MCF 10A (cell line): ENCODE results near the gene ZBBX. TPM values are rescaled to one million over a fixed set of nuclear protein-coding genes. Genes with fewer than 3 reads are reported as not detected.

Source experiments
- BruUV-seq: library from RNA; stranded (reverse); fragments of 400-500 nt; replicated peaks from 2 replicates; lab custom pipeline; 2021; lab: Mats Ljungman, UMichigan
- CTCF ChIA-PET: fragments of 300-600 bp; sonication (Branson Sonifier 250); formaldehyde crosslinking; extraction: SDS; loops from one replicate; lab custom pipeline; 2021; ENCODE audit warnings: antibody characterized with exemption, inconsistent platforms; lab: Yijun Ruan, JAX
- POLR2A ChIA-PET: fragments of 300-600, 350-650 bp; sonication (Branson Sonifier 250); formaldehyde crosslinking; extraction: SDS; loops from one replicate; lab custom pipeline; 2020; ENCODE audit warnings: antibody characterized with exemption, inconsistent platforms; lab: Yijun Ruan, JAX
- DNase-seq: peaks from one replicate; pipeline ENCODE4 v3.0.0-alpha.2; 2018; ENCODE audit not compliant: unreplicated experiment
- H3K27ac Mint-ChIP-seq: one replicate; pipeline ENCODE4 v1.8.0; 2022; ENCODE audit warnings: mild to moderate bottlenecking, low read depth, mixed read lengths; ENCODE audit not compliant: unreplicated experiment
- H3K27me3 Mint-ChIP-seq: one replicate; pipeline ENCODE4 v1.8.0; 2022; ENCODE audit warnings: mixed read lengths; ENCODE audit not compliant: insufficient read depth, unreplicated experiment
- H3K36me3 Mint-ChIP-seq: one replicate; pipeline ENCODE4 v1.8.0; 2022; ENCODE audit warnings: mild to moderate bottlenecking, moderate library complexity, mixed read lengths; ENCODE audit not compliant: insufficient read depth, unreplicated experiment
- H3K4me1 Mint-ChIP-seq: one replicate; pipeline ENCODE4 v1.8.0; 2022; ENCODE audit warnings: mixed read lengths; ENCODE audit not compliant: insufficient read depth, unreplicated experiment
- H3K4me3 Mint-ChIP-seq: one replicate; pipeline ENCODE4 v1.8.0; 2022; ENCODE audit warnings: mild to moderate bottlenecking, moderate library complexity, mixed read lengths; ENCODE audit not compliant: unreplicated experiment
- H3K9me3 Mint-ChIP-seq: one replicate; pipeline ENCODE4 v1.8.0; 2022; ENCODE audit warnings: mixed read lengths; ENCODE audit not compliant: unreplicated experiment
- CTCF ChIP-seq: fragments of 200-600 bp; IDR thresholded peaks from one replicate; pipeline ENCODE4 v1.8.0; 2022; ENCODE audit warnings: antibody characterized with exemption, mild to moderate bottlenecking; ENCODE audit not compliant: unreplicated experiment
- intact Hi-C: fragments of 100-400 bp; cut with micrococcal nuclease; formaldehyde crosslinking; loops from 2 replicates; pipeline ENCODE4 v1.14.1; 2022
- total RNA-seq: library from RNA; stranded (reverse); gene quantifications from 2 replicates; pipeline ENCODE4 v1.2.3, GENCODE V29; 2022

The ZBBX gene
- total RNA-seq, 1 experiment from 2014 or later: not detected

DNA sequence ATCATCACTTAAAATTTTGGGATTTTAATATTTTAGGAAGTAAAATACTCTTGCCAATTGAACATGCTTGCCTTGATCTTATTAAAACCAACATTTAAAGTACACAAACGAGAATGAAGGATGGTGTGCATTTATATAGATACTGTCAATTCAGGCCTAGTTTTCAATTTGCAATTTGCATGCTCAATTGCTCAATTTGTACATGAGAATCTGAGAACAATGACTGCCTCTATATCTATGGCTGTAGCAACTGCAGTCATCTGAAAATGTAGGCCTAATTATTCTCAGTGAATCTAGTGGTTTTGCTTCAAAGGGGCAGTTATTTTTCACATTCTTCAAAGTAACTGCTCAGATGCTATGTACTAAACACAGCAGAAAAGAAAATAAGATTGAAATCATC, 18.8 kb downstream of the ZBBX start:
- POLR2A ChIA-PET: no interaction called here
- no peak overlapping the region for H3K4me3 Mint-ChIP-seq
- H3K4me1 Mint-ChIP-seq: no peaks in the 10 kb centered on the region
- no peak for TF ChIP-seq CTCF
- CTCF ChIA-PET: no interaction called here
- H3K36me3 Mint-ChIP-seq: no peaks in the 10 kb centered on the region
- DNase-seq: no peak
- intact Hi-C loops: no loop called here
- H3K9me3 Mint-ChIP-seq: peaks cover 13% of the 10 kb centered on the region
- no peaks in the 10 kb centered on the region for H3K27me3 Mint-ChIP-seq
- BruUV-seq: no TSS peak
- no peak overlapping the region for H3K27ac Mint-ChIP-seq

- ChIA-PET POLR2A (no interaction called here), CTCF (interaction anchor here (0.7 kb wide), 2 partner anchors 23 to 588 kb away, joined by 3 read pairs; no protein-coding TSS in a partner anchor)
- intact Hi-C loops: loop anchor here (10.0 kb wide), 1 partner anchor 321 kb away; no protein-coding TSS in a partner anchor
- Mint-ChIP-seq H3K4me1 (no peaks in the 10 kb centered on the region), H3K9me3 (peaks cover 13% of the 10 kb centered on the region), H3K27me3 (no peaks in the 10 kb centered on the region), H3K4me3 (no peak overlapping the region), H3K36me3 (no peaks in the 10 kb centered on the region), H3K27ac (no peak overlapping the region)
- no peak for TF ChIP-seq CTCF
- no peak for DNase-seq
- no TSS peak for BruUV-seq
Measured at GRCh38 chr3:167355446-167355845, 24.7 kb downstream of the ZBBX start.

DNA sequence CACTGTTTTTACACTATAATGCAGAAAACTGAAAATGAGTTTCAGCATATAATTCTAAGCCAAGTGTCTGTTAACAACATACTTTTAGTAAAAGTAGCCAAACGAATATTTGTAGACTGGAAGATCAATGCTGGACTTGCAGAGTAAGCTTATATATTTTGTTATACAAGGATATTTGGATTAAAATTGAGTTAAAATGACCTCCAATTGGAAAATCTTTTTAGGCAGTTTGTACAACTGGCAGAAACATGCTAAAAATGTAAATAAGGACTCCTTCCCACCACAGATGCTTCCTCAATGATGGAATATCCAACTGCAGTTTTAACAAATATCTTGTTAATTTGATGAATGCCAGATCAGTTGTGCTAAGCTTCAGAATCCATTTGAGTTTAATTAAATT, 25.3 kb downstream of the ZBBX start:
- Mint-ChIP-seq H3K27me3 (no peaks in the 10 kb centered on the region), H3K36me3 (no peaks in the 10 kb centered on the region), H3K27ac (no peak overlapping the region), H3K9me3 (peaks cover 13% of the 10 kb centered on the region), H3K4me3 (no peak overlapping the region), H3K4me1 (no peaks in the 10 kb centered on the region)
- POLR2A ChIA-PET: interaction anchor here (0.6 to 0.7 kb wide), 2 partner anchors 20 to 1307 kb away, joined by 3 read pairs; no protein-coding TSS in a partner anchor
- DNase-seq: no peak
- no peak for TF ChIP-seq CTCF
- BruUV-seq: no TSS peak
- CTCF ChIA-PET: interaction anchor here (1.1 kb wide), 1 partner anchor 20 kb away, joined by 4 read pairs; no protein-coding TSS in a partner anchor
- intact Hi-C loops: loop anchor here (10.0 kb wide), 1 partner anchor 320 kb away; no protein-coding TSS in a partner anchor

DNA sequence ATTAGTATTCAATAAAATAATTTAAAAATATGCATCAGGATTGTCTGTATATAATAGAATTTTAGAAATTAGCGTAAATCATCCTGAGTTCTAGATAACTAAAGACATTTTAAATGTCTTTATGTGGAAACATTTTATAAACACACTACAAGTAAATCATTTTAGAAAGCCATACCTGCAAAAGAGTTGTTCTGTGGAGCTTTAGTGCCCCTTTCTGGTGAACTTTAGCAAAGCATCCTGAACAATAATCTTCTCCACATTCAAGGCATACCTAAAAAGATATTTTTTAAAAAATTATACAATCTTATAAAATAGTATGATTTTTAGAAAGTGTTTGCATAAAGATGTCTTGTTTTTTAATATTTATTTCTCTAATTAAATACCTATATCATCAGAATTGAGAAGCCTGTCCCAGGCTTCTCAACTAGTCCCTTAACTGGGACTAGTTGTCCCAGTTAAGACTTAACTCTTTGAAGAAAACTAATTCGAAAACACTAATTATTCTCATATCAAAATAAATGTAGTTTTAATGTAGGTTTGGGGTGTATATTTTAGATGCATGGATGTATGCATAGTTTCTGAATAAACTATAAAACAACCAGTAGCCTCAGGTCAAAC, 29.7 kb downstream of the ZBBX start:
- TF ChIP-seq CTCF: peak; percentile 76
- no peak overlapping the region for H3K27ac Mint-ChIP-seq
- intact Hi-C loops: loop anchor here (2.0 to 10.0 kb wide), 3 partner anchors 316 to 1492 kb away; no protein-coding TSS in a partner anchor
- CTCF ChIA-PET: interaction anchor here (0.7 kb wide), 1 partner anchor 1838 kb away, joined by 3 read pairs; no protein-coding TSS in a partner anchor
- no peak overlapping the region for H3K4me3 Mint-ChIP-seq
- peak; percentile 64 for DNase-seq
- POLR2A ChIA-PET: no interaction called here
- no peaks in the 10 kb centered on the region for H3K9me3 Mint-ChIP-seq
- no peaks in the 10 kb centered on the region for H3K4me1 Mint-ChIP-seq
- no peaks in the 10 kb centered on the region for H3K36me3 Mint-ChIP-seq
- BruUV-seq: no TSS peak
- H3K27me3 Mint-ChIP-seq: no peaks in the 10 kb centered on the region
